IMR-90 (cell line): ENCODE data around the gene MPV17. TPM values are rescaled to one million over a fixed set of nuclear protein-coding genes. Genes with fewer than 3 reads are reported as not detected.

Experiments
- ATAC-seq: fragments of 200-7000 bp; cut with Tn5 transposase; 2 replicates; pipeline ENCODE4 v1.9.1; 2020; ENCODE audit warnings: low read depth, mild to moderate bottlenecking, moderate library complexity
- BruUV-seq: library from RNA; stranded (reverse); fragments of 400-500 nt; replicated peaks from 2 replicates; lab custom pipeline; 2021; lab: Mats Ljungman, UMichigan
- CTCF ChIA-PET: fragments of 300-600 bp; formaldehyde crosslinking; extraction: SDS; loops from one replicate; lab custom pipeline; 2021; ENCODE audit warnings: antibody characterized with exemption; lab: Yijun Ruan, JAX
- POLR2A ChIA-PET: fragments of 300-600 bp; sonication (Branson Sonifier 250); formaldehyde crosslinking; loops from one replicate; lab custom pipeline; 2022; ENCODE audit warnings: antibody characterized with exemption; ENCODE audit not compliant: unreplicated experiment; lab: Charles Lee
- DNase-seq: peaks from one replicate; pipeline ENCODE4 v3.0.0; 2013
- H2AFZ ChIP-seq: replicated peaks from 2 replicates; pipeline ENCODE3; 2013; ENCODE audit warnings: low read length, mild to moderate bottlenecking; ENCODE audit not compliant: poor library complexity
- H2AK5ac ChIP-seq: 2 replicates; pipeline ENCODE4 v1.6.1; 2013; ENCODE audit warnings: low read depth, low read length, inconsistent platforms
- H2AK9ac ChIP-seq: replicated peaks from 2 replicates; pipeline ENCODE3; 2013; ENCODE audit warnings: mild to moderate bottlenecking, low read depth, low read length, moderate library complexity; ENCODE audit not compliant: poor library complexity
- H2BK120ac ChIP-seq: 2 replicates; pipeline ENCODE4 v1.6.1; 2013; ENCODE audit warnings: low read depth, low read length, inconsistent platforms
- H2BK15ac ChIP-seq: 3 replicates; pipeline ENCODE4 v1.6.1; 2013; ENCODE audit warnings: low read depth, low read length, inconsistent platforms
- H2BK20ac ChIP-seq: 2 replicates; pipeline ENCODE4 v1.6.1; 2013; ENCODE audit warnings: low read depth, mild to moderate bottlenecking, inconsistent platforms, low read length, moderate library complexity
- H2BK5ac ChIP-seq: 2 replicates; pipeline ENCODE4 v1.6.1; 2013; ENCODE audit warnings: mild to moderate bottlenecking, low read depth, low read length, inconsistent platforms; ENCODE audit not compliant: poor library complexity, severe bottlenecking
- H3K14ac ChIP-seq: replicated peaks from 2 replicates; pipeline ENCODE4 v1.6.1; 2013; ENCODE audit warnings: low read depth, low read length, inconsistent platforms
- H3K18ac ChIP-seq: 2 replicates; pipeline ENCODE4 v1.6.1; 2013; ENCODE audit warnings: low read depth, low read length, control low read depth
- H3K23ac ChIP-seq: 2 replicates; pipeline ENCODE4 v1.6.1; 2013; ENCODE audit warnings: low read depth, low read length, inconsistent platforms
- H3K27ac ChIP-seq: 2 replicates; pipeline ENCODE4 v1.5.1; 2013; ENCODE audit warnings: mild to moderate bottlenecking, control low read depth, low read length; ENCODE audit not compliant: insufficient read depth
- H3K27me3 ChIP-seq: 2 replicates; pipeline ENCODE4 v1.6.1; 2013; ENCODE audit warnings: low read length; ENCODE audit not compliant: control insufficient read depth, insufficient read depth
- H3K36me3 ChIP-seq: 2 replicates; pipeline ENCODE4 v1.6.1; 2013; ENCODE audit warnings: low read length, mixed read lengths; ENCODE audit not compliant: control insufficient read depth, insufficient read depth
- H3K4ac ChIP-seq: 2 replicates; pipeline ENCODE4 v1.6.1; 2013; ENCODE audit warnings: low read depth, low read length, inconsistent platforms
- H3K4me1 ChIP-seq: 2 replicates; pipeline ENCODE4 v1.6.1; 2013; ENCODE audit warnings: low read length, mixed read lengths; ENCODE audit not compliant: control insufficient read depth, insufficient read depth
- H3K4me2 ChIP-seq: 2 replicates; pipeline ENCODE4 v1.6.1; 2013; ENCODE audit warnings: low read depth, mild to moderate bottlenecking, control low read depth, low read length, moderate library complexity
- H3K4me3 ChIP-seq: 2 replicates; pipeline ENCODE4 v1.5.1; 2013; ENCODE audit warnings: low read depth, mild to moderate bottlenecking, control low read depth, low read length, moderate library complexity; ENCODE audit not compliant: insufficient read depth
- H3K56ac ChIP-seq: 2 replicates; pipeline ENCODE4 v1.6.1; 2013; ENCODE audit warnings: low read length, inconsistent platforms; ENCODE audit not compliant: insufficient read depth; ENCODE audit errors: extremely low read depth
- H3K79me1 ChIP-seq, 2 experiments: 2 replicates each; pipeline ENCODE4 v1.6.1; 2013; ENCODE audit warnings: low read length in 2 of 2, inconsistent platforms in 1 of 2, low read depth in 1 of 2
- H3K9ac ChIP-seq: 2 replicates; pipeline ENCODE4 v1.6.1; 2013; ENCODE audit warnings: low read depth, low read length, control low read depth
- H3K9me1 ChIP-seq: 2 replicates; pipeline ENCODE4 v1.6.1; 2013; ENCODE audit warnings: low read length, inconsistent platforms; ENCODE audit not compliant: insufficient read depth
- H3K9me3 ChIP-seq: 2 replicates; pipeline ENCODE4 v1.6.1; 2013; ENCODE audit warnings: low read length; ENCODE audit not compliant: control insufficient read depth, insufficient read depth
- H4K20me1 ChIP-seq: 2 replicates; pipeline ENCODE4 v1.6.1; 2013; ENCODE audit warnings: low read length, inconsistent platforms; ENCODE audit not compliant: insufficient read depth
- H4K5ac ChIP-seq: 2 replicates; pipeline ENCODE4 v1.6.1; 2013; ENCODE audit warnings: mild to moderate bottlenecking, low read depth, low read length, control low read depth
- H4K8ac ChIP-seq, 2 experiments: 2 replicates each; pipeline ENCODE4 v1.6.1; 2013; ENCODE audit warnings: low read depth in 2 of 2, low read length in 2 of 2, control low read depth in 1 of 2, inconsistent platforms in 1 of 2
- H4K91ac ChIP-seq: 2 replicates; pipeline ENCODE4 v1.6.1; 2013; ENCODE audit warnings: low read depth, low read length, inconsistent platforms; ENCODE audit not compliant: insufficient read depth
- BHLHE40 ChIP-seq: fragments of 150-350 bp; IDR thresholded peaks from 2 replicates; pipeline ENCODE4 v1.6.1; 2016; ENCODE audit warnings: mild to moderate bottlenecking, low read depth, low read length
- CEBPB ChIP-seq: IDR thresholded peaks from 2 replicates; pipeline ENCODE4 v1.6.1; 2012; ENCODE audit warnings: low read depth, low read length, improper control_type of control experiment
- CHD1 ChIP-seq: IDR thresholded peaks from 2 replicates; pipeline ENCODE4 v1.6.1; 2012; ENCODE audit warnings: low read depth, low read length, improper control_type of control experiment
- FOS ChIP-seq: fragments of 150-350 bp; IDR thresholded peaks from 2 replicates; pipeline ENCODE4 v1.6.1; 2016; ENCODE audit warnings: low read depth, low read length
- MAFK ChIP-seq: IDR thresholded peaks from 2 replicates; pipeline ENCODE4 v1.6.1; 2012; ENCODE audit warnings: low read depth, low read length, improper control_type of control experiment
- MAZ ChIP-seq: IDR thresholded peaks from 2 replicates; pipeline ENCODE4 v1.6.1; 2012; ENCODE audit warnings: low read depth, mild to moderate bottlenecking, low read length, improper control_type of control experiment, moderate library complexity, borderline replicate concordance
- MXI1 ChIP-seq: IDR thresholded peaks from 2 replicates; pipeline ENCODE4 v1.6.1; 2012; ENCODE audit warnings: low read depth, mild to moderate bottlenecking, low read length, moderate library complexity, borderline replicate concordance
- POLR2A ChIP-seq: IDR thresholded peaks from 2 replicates; pipeline ENCODE4 v1.6.1; 2012; ENCODE audit warnings: mild to moderate bottlenecking, low read depth, low read length
- RCOR1 ChIP-seq: IDR thresholded peaks from 2 replicates; pipeline ENCODE4 v1.6.1; 2012; ENCODE audit warnings: mild to moderate bottlenecking, low read length, improper control_type of control experiment; ENCODE audit not compliant: insufficient replicate concordance
- RFX5 ChIP-seq: IDR thresholded peaks from 2 replicates; pipeline ENCODE4 v1.8.0; 2012; ENCODE audit warnings: low read depth, mild to moderate bottlenecking, low read length, moderate library complexity
- SMC3 ChIP-seq: fragments of 150-350 bp; IDR thresholded peaks from 2 replicates; pipeline ENCODE4 v1.6.1; 2016; ENCODE audit warnings: low read depth, mild to moderate bottlenecking, antibody characterized with exemption, low read length, moderate library complexity
- WGBS, 2 experiments: methylation state at CpG; one replicate each; pipeline versions ENCODE4 v1.1.5 to v1.1.7; 2013; ENCODE audit warnings: missing lambda C conversion rate in 2 of 2; ENCODE audit not compliant: insufficient read length in 1 of 2; ENCODE audit errors: extremely low coverage in 2 of 2; 5-methylcytosine and 5-hydroxymethylcytosine counted together
- dilution Hi-C: fragments of 300-500 bp; cut with HindIII; formaldehyde crosslinking; loops from one replicate; pipeline ENCODE4 v1.14.3; 2018; ENCODE audit warnings: low sequenced_read_pairs; ENCODE audit not compliant: unreplicated experiment
- in situ Hi-C: fragments of 300-500 bp; cut with MboI; formaldehyde crosslinking; loops from 3 replicates; pipeline ENCODE4 v1.14.3; 2019; ENCODE audit warnings: low sequenced_read_pairs, inconsistent platforms, mixed read lengths
- intact Hi-C: fragments of 100-400 bp; cut with micrococcal nuclease; formaldehyde crosslinking; loops from 2 replicates; pipeline ENCODE4 v1.10.0; 2022
- polyA plus RNA-seq, 3 experiments: library from polyadenylated mRNA; depleted of rRNA; stranded (reverse); fragments of >200 nt; gene quantifications; 2 replicates each; pipeline ENCODE4 v1.2.3, GENCODE V29; 2012; ENCODE audit warnings: low replicate concordance in 1 of 3
- total RNA-seq: library from RNA; depleted of rRNA; stranded (reverse); fragments of >200 nt; gene quantifications from 2 replicates; pipeline ENCODE4 v1.2.3, GENCODE V29; 2012
- TF ChIP-seq, protein P1 (sequence below): fragments of 150-350 bp; IDR thresholded peaks from 2 replicates; pipeline ENCODE4 v1.6.1; 2017; ENCODE audit warnings: mild to moderate bottlenecking, antibody characterized with exemption, low read length, low read depth
- TF ChIP-seq, protein P2 (sequence below): conservative IDR thresholded peaks from 2 replicates; pipeline ENCODE4 v1.5.1; 2012; ENCODE audit warnings: mild to moderate bottlenecking, low read depth, low read length, improper control_type of control experiment

MPV17 gene
- total and polyA plus RNA-seq, 2 of the 4 experiments (the other 2 are of a cell fraction): 70.4 to 160 TPM

DNA sequence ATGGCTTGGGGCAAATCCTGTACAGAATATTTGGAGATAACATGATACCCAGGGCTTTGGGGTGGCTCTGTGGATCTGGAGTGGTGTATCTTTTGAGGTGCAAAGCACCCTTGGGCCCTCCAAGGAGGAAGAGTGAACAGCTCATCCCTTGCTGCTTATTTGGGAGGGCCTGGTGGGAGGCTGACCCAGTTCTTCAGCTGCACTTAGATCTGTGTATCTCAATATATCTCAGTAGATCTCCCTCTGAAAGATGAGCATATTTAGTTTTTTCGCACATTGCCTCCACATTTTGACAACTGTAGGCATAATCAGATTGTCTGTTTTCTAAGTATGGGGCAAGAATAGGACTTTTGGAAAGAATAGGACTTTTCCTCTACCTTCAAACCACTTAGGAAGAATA is 37.9 kb downstream of the MPV17 start:
- no peak overlapping the region for H2BK5ac ChIP-seq
- H2BK15ac ChIP-seq: no peak overlapping the region
- no CpG with 5 or more reads among the region's 1 CpG for WGBS, 2 experiments
- no peak for TF ChIP-seq CEBPB
- no peak for TF ChIP-seq POLR2A
- no peak for TF ChIP-seq SMC3
- TF ChIP-seq, protein P1, sequence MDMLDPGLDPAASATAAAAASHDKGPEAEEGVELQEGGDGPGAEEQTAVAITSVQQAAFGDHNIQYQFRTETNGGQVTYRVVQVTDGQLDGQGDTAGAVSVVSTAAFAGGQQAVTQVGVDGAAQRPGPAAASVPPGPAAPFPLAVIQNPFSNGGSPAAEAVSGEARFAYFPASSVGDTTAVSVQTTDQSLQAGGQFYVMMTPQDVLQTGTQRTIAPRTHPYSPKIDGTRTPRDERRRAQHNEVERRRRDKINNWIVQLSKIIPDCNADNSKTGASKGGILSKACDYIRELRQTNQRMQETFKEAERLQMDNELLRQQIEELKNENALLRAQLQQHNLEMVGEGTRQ: no peak
- no peak for TF ChIP-seq BHLHE40
- TF ChIP-seq CHD1: no peak
- TF ChIP-seq MXI1: no peak
- no peak for TF ChIP-seq MAFK
- TF ChIP-seq, protein P2, sequence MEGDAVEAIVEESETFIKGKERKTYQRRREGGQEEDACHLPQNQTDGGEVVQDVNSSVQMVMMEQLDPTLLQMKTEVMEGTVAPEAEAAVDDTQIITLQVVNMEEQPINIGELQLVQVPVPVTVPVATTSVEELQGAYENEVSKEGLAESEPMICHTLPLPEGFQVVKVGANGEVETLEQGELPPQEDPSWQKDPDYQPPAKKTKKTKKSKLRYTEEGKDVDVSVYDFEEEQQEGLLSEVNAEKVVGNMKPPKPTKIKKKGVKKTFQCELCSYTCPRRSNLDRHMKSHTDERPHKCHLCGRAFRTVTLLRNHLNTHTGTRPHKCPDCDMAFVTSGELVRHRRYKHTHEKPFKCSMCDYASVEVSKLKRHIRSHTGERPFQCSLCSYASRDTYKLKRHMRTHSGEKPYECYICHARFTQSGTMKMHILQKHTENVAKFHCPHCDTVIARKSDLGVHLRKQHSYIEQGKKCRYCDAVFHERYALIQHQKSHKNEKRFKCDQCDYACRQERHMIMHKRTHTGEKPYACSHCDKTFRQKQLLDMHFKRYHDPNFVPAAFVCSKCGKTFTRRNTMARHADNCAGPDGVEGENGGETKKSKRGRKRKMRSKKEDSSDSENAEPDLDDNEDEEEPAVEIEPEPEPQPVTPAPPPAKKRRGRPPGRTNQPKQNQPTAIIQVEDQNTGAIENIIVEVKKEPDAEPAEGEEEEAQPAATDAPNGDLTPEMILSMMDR: no peak
- TF ChIP-seq RCOR1: no peak
- TF ChIP-seq RFX5: no peak
- TF ChIP-seq MAZ: no peak
- no peak for TF ChIP-seq FOS
- no peaks in the 10 kb centered on the region for H3K9me3 ChIP-seq
- no peak overlapping the region for H3K23ac ChIP-seq
- no peak overlapping the region for H2BK20ac ChIP-seq
- no peaks in the 10 kb centered on the region for H3K36me3 ChIP-seq
- H4K5ac ChIP-seq: no peak overlapping the region
- POLR2A ChIA-PET: no interaction called here
- H4K20me1 ChIP-seq: no peaks in the 10 kb centered on the region
- no peak overlapping the region for H4K91ac ChIP-seq
- H2AK9ac ChIP-seq: no peak overlapping the region
- H2AK5ac ChIP-seq: no peak overlapping the region
- H3K4ac ChIP-seq: no peak overlapping the region
- H2AFZ ChIP-seq: no peak overlapping the region
- intact Hi-C loops: no loop called here
- ATAC-seq: no peak
- peaks cover 23% of the 10 kb centered on the region for H3K4me1 ChIP-seq
- CTCF ChIA-PET: no interaction called here
- H3K14ac ChIP-seq: no peak overlapping the region
- H3K27ac ChIP-seq: no peak overlapping the region
- H3K56ac ChIP-seq: no peak overlapping the region
- no peak overlapping the region for H3K9ac ChIP-seq
- H3K27me3 ChIP-seq: peaks cover 10% of the 10 kb centered on the region; the same call in 1 of the 2 replicates
- no TSS peak for BruUV-seq
- no peak overlapping the region for H4K8ac ChIP-seq
- dilution Hi-C loops: no loop called here
- no peak overlapping the region for H2BK120ac ChIP-seq
- DNase-seq: no peak
- no peak overlapping the region for H3K18ac ChIP-seq
- no peaks in the 10 kb centered on the region for H3K79me1 ChIP-seq
- in situ Hi-C loops: loop anchor here (5.0 kb wide), 1 partner anchor 188 kb away; no protein-coding TSS in a partner anchor
- H3K9me1 ChIP-seq: peaks cover 17% of the 10 kb centered on the region
- no peak overlapping the region for H3K4me3 ChIP-seq
- no peak overlapping the region for H3K4me2 ChIP-seq
